WTC11 (cell line): ENCODE results near the gene GNA14. TPM values are rescaled to one million over a fixed set of nuclear protein-coding genes. Genes with fewer than 3 reads are reported as not detected.
"Not testable (repeated sequence)": the region's sequence is repeated elsewhere in the genome, so short reads cannot be mapped to it uniquely, and the experiment has no call there.

Experiments
- ATAC-seq: fragments of 200-7000 bp; cut with Tn5 transposase; 2 replicates; pipeline ENCODE4 v1.10.0; 2021; ENCODE audit warnings: mild to moderate bottlenecking, moderate library complexity
- CTCF ChIA-PET: fragments of 300-600 bp; sonication (Branson Sonifier 250); formaldehyde crosslinking; loops from one replicate; lab custom pipeline; 2021; ENCODE audit warnings: antibody characterized with exemption; lab: Charles Lee
- POLR2A ChIA-PET: fragments of 350-600 bp; sonication (Branson Sonifier 250); formaldehyde crosslinking; loops from one replicate; lab custom pipeline; 2021; ENCODE audit warnings: antibody characterized with exemption; lab: Charles Lee
- DNase-seq: peaks from one replicate; pipeline ENCODE4 v3.0.0; 2021; ENCODE audit warnings: low spot score
- H3K27ac Mint-ChIP-seq: 2 replicates; pipeline ENCODE4 v1.8.0; 2021; ENCODE audit warnings: mixed read lengths
- H3K27me3 Mint-ChIP-seq: 2 replicates; pipeline ENCODE4 v1.8.0; 2021; ENCODE audit warnings: low read depth, mild to moderate bottlenecking, moderate library complexity, mixed read lengths
- H3K36me3 Mint-ChIP-seq: 2 replicates; pipeline ENCODE4 v1.8.0; 2021; ENCODE audit warnings: mixed read lengths
- H3K4me1 Mint-ChIP-seq: 2 replicates; pipeline ENCODE4 v1.8.0; 2022; ENCODE audit warnings: mixed read lengths
- H3K4me3 Mint-ChIP-seq: 2 replicates; pipeline ENCODE4 v1.8.0; 2021; ENCODE audit warnings: mild to moderate bottlenecking, moderate library complexity, mixed read lengths
- H3K9me3 Mint-ChIP-seq: 2 replicates; pipeline ENCODE4 v1.8.0; 2021; ENCODE audit warnings: mixed read lengths
- GRHL2 ChIP-seq: fragments of 250-450 bp; sonication (Bioruptor Pico); IDR thresholded peaks from 2 replicates; pipeline ENCODE4 v1.8.0; 2022; ENCODE audit warnings: mild to moderate bottlenecking, moderate library complexity; ENCODE audit not compliant: insufficient replicate concordance, severe bottlenecking
- JAZF1 ChIP-seq: fragments of 250-450 bp; sonication (Bioruptor Pico); IDR thresholded peaks from 2 replicates; pipeline ENCODE4 v1.9.0; 2021; ENCODE audit warnings: moderate library complexity, mild to moderate bottlenecking, inconsistent platforms
- MXD4 ChIP-seq: fragments of 250-450 bp; sonication (Bioruptor Pico); IDR thresholded peaks from 2 replicates; pipeline ENCODE4 v1.8.0; 2021; ENCODE audit warnings: mild to moderate bottlenecking, moderate library complexity, borderline replicate concordance
- MYBL2 ChIP-seq: sonication (generic); formaldehyde crosslinking; IDR thresholded peaks from 2 replicates; pipeline ENCODE4 v1.8.1; 2023; ENCODE audit warnings: mild to moderate bottlenecking, moderate library complexity, missing genetic modification reagents
- NFATC4 ChIP-seq: fragments of 250-450 bp; sonication (Bioruptor Pico); IDR thresholded peaks from 2 replicates; pipeline ENCODE4 v1.9.0; 2021; ENCODE audit warnings: mild to moderate bottlenecking
- TCF7 ChIP-seq: sonication (generic); formaldehyde crosslinking; IDR thresholded peaks from 2 replicates; pipeline ENCODE4 v1.8.0; 2022; ENCODE audit warnings: mild to moderate bottlenecking, low read depth, missing genetic modification reagents, moderate library complexity
- ZBTB21 ChIP-seq: sonication (generic); formaldehyde crosslinking; IDR thresholded peaks from 2 replicates; pipeline ENCODE4 v1.8.1; 2023; ENCODE audit warnings: mild to moderate bottlenecking, missing genetic modification reagents, borderline replicate concordance
- ZNF232 ChIP-seq: sonication (generic); formaldehyde crosslinking; IDR thresholded peaks from 2 replicates; pipeline ENCODE4 v1.8.0; 2022; ENCODE audit warnings: mild to moderate bottlenecking, missing genetic modification reagents
- total RNA-seq: library from RNA; stranded (reverse); gene quantifications from 3 replicates; pipeline ENCODE4 v1.2.3, GENCODE V29; 2021
- TF ChIP-seq, protein P1 (sequence below): fragments of 250-450 bp; sonication (Bioruptor Pico); conservative IDR thresholded peaks from 2 replicates; pipeline ENCODE4 v1.9.0; 2021; ENCODE audit warnings: mild to moderate bottlenecking
- TF ChIP-seq, protein P2 (sequence below): fragments of 250-450 bp; sonication (Bioruptor Pico); IDR thresholded peaks from 2 replicates; pipeline ENCODE4 v1.8.0; 2021; ENCODE audit warnings: mild to moderate bottlenecking
- TF ChIP-seq, protein P3 (sequence below): sonication (generic); formaldehyde crosslinking; IDR thresholded peaks from 2 replicates; pipeline ENCODE4 v1.8.0; 2022; ENCODE audit warnings: mild to moderate bottlenecking, missing genetic modification reagents
- TF ChIP-seq, protein P4 (sequence below): sonication (generic); formaldehyde crosslinking; IDR thresholded peaks from 2 replicates; pipeline ENCODE4 v1.8.1; 2023; ENCODE audit warnings: mild to moderate bottlenecking, missing genetic modification reagents, moderate library complexity
- TF ChIP-seq, protein P5 (sequence below): sonication (generic); formaldehyde crosslinking; IDR thresholded peaks from 2 replicates; pipeline ENCODE4 v1.8.1; 2022; ENCODE audit warnings: mild to moderate bottlenecking, missing genetic modification reagents, moderate library complexity, borderline replicate concordance
- TF ChIP-seq, protein P6 (sequence below): sonication (generic); formaldehyde crosslinking; IDR thresholded peaks from 2 replicates; pipeline ENCODE4 v1.8.1; 2023; ENCODE audit warnings: mild to moderate bottlenecking, missing genetic modification reagents

Gene GNA14
- total RNA-seq, 1 experiment from 2014 or later = 26.7 TPM

DNA sequence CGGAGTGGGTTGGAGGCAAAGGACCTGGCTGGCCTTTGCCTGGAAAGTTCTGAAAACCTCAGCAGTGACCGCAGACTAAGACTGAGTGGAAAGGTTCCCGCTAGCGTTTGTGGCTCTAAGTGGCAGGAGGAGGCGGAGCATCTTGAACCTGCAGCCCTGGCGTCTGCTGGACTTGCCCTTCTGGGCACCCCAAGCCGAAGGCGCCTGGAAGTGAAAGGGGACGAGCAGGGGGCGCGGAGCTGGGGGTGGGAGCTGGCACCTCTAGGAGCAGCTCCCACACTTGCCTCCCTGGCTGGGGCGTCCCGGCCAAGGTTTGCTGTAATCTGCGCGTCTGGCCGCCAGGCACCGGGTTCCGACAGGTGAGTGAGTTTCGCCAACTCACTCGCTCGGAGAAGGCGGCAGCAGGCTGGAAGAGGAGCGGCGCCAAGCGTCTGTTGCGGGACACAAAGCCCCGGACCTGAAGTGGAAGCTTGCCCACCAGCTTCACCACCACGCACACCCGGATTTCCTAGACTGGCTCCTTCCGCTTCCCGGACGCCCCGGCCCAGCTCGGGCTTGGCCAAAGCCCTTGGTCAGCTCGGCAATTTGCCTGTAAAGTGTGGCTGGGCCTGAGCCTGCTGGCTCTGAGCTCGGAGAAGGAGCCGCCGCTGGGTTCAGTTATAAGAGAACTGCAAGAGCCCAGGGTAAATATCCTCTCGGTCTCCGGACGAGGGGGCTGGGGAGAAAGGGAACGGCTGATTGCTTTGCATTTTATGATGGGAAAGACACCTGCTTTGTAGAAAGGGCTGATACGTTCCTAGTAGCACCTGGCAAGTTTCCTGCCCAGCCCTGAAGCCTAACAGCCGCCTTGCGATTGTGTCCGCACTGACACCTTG lies at the start of gene GNA14 (continued):
- TF ChIP-seq, protein P1, sequence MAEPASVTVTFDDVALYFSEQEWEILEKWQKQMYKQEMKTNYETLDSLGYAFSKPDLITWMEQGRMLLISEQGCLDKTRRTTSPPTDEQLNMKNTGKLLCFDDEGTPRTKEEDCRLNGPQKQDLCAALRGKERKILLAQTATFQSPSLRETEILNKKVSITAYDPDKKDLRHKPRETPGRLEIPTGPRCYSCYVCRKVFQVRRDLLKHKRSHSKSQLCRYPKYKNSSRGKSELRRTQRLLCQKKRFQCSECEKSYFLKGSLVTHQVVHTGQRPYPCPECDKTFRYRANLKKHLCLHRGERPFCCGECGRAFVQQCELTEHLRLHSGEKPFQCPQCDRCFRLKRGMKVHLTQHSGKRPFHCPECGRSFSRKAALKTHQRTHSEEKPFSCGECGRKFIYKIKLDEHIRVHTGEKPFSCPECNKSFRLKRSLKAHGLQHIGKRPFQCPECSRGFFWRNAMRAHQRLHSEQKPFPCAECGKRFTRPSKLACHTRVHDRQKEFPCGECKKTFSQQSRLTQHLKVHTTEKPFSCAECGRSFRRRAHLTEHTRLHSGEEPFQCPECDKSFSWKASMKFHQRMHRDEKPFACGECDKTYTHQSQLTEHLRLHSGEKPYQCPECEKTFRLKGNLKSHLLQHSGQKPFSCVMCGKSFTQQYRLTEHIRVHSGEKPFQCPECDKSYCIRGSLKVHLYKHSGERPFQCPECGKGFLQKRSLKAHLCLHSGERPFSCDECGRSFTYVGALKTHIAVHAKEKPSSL = no peak
- no peak for TF ChIP-seq TCF7 (CRISPR knock-in tag)
- no peak for TF ChIP-seq GRHL2 (CRISPR knock-in tag)
- TF ChIP-seq MXD4 (CRISPR knock-in tag) = no peak
- TF ChIP-seq ZBTB21 (CRISPR knock-in tag) = no peak
- 0 out of 2 replicates have a peak, but pooled peaks have one; percentile 52 for TF ChIP-seq MYBL2 (CRISPR knock-in tag)
- TF ChIP-seq NFATC4 (CRISPR knock-in tag) = no peak
- no peak for TF ChIP-seq ZNF232 (CRISPR knock-in tag)
- TF ChIP-seq, protein P2, sequence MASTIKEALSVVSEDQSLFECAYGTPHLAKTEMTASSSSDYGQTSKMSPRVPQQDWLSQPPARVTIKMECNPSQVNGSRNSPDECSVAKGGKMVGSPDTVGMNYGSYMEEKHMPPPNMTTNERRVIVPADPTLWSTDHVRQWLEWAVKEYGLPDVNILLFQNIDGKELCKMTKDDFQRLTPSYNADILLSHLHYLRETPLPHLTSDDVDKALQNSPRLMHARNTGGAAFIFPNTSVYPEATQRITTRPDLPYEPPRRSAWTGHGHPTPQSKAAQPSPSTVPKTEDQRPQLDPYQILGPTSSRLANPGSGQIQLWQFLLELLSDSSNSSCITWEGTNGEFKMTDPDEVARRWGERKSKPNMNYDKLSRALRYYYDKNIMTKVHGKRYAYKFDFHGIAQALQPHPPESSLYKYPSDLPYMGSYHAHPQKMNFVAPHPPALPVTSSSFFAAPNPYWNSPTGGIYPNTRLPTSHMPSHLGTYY (CRISPR knock-in tag) = no peak

DNA sequence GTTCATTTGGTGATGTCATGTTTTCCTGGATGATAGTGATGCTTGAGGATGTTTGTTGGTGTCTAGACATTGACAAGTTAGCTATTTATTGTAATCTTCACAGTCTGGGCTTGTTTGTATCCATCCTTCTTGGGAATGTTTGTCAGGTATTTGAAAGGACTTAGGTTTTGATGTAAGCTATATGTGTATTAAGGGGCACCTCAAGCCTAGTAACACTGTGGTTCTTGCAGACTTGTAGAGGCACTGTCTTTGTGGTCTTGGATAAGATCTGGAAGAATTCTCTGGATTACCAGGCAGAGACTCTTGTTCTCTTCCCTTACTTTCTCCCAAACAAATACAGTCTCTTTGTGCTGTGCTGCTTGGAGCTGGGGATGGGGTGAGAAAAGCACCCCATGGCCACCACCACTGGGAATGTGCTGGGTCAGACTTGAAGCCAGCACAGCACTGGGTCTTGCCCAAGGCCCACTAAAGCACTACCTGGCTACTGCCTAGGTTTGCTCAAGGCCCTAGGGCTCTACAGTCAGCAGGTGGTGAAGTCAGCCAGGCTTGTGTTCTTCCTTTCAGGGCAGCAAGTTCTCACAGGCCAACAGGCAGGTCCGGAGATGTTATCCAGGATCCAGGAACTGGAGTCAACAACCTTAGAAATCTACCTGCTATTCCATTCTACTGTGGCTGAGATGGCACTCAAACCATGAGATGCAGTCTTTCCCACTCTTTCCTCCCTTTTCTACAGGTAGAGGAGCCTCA lies 49.3 kb upstream of the GNA14 start:
- ATAC-seq (no peak), DNase-seq (no peak)
- POLR2A ChIA-PET = no interaction called here
- Mint-ChIP-seq H3K9me3 (peaks cover 44% of the 10 kb centered on the region), H3K27ac (no peak overlapping the region), H3K36me3 (peaks cover 16% of the 10 kb centered on the region), H3K4me3 (no peak overlapping the region), H3K27me3 (no peaks in the 10 kb centered on the region; the same call in 1 of the 2 replicates), H3K4me1 (no peaks in the 10 kb centered on the region)
- TF ChIP-seq, protein P3, sequence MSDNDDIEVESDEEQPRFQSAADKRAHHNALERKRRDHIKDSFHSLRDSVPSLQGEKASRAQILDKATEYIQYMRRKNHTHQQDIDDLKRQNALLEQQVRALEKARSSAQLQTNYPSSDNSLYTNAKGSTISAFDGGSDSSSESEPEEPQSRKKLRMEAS = no peak
- TF ChIP-seq JAZF1 (CRISPR knock-in tag) = no peak
- TF ChIP-seq, protein P4, sequence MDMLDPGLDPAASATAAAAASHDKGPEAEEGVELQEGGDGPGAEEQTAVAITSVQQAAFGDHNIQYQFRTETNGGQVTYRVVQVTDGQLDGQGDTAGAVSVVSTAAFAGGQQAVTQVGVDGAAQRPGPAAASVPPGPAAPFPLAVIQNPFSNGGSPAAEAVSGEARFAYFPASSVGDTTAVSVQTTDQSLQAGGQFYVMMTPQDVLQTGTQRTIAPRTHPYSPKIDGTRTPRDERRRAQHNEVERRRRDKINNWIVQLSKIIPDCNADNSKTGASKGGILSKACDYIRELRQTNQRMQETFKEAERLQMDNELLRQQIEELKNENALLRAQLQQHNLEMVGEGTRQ (CRISPR knock-in tag) = no peak
- TF ChIP-seq, protein P5, sequence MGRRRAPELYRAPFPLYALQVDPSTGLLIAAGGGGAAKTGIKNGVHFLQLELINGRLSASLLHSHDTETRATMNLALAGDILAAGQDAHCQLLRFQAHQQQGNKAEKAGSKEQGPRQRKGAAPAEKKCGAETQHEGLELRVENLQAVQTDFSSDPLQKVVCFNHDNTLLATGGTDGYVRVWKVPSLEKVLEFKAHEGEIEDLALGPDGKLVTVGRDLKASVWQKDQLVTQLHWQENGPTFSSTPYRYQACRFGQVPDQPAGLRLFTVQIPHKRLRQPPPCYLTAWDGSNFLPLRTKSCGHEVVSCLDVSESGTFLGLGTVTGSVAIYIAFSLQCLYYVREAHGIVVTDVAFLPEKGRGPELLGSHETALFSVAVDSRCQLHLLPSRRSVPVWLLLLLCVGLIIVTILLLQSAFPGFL (CRISPR knock-in tag) = no peak
- TF ChIP-seq, protein P6, sequence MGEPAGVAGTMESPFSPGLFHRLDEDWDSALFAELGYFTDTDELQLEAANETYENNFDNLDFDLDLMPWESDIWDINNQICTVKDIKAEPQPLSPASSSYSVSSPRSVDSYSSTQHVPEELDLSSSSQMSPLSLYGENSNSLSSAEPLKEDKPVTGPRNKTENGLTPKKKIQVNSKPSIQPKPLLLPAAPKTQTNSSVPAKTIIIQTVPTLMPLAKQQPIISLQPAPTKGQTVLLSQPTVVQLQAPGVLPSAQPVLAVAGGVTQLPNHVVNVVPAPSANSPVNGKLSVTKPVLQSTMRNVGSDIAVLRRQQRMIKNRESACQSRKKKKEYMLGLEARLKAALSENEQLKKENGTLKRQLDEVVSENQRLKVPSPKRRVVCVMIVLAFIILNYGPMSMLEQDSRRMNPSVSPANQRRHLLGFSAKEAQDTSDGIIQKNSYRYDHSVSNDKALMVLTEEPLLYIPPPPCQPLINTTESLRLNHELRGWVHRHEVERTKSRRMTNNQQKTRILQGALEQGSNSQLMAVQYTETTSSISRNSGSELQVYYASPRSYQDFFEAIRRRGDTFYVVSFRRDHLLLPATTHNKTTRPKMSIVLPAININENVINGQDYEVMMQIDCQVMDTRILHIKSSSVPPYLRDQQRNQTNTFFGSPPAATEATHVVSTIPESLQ (CRISPR knock-in tag) = no peak
- CTCF ChIA-PET = no interaction called here

DNA sequence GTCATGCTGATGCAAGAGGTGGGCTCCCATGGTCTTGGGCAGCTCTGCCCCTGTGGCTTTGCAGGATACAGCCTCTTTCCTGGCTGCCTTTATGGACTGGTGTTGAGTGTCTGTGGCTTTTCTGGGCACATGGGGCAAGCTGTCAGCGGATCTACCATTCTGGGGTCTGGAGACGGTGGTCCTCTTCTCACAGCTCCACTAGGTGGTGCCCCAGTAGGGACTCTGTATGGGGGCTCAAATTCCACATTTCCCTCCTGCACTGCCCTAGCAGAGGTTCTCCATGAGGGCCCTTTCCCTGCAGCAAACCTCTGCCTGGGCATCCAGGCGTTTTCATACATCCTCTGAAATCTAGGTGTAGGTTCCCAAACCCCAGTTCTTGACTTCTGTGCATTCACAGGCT lies 42.6 kb upstream of the GNA14 start:
- H3K27me3 Mint-ChIP-seq, ATAC-seq, H3K4me1 Mint-ChIP-seq, H3K27ac Mint-ChIP-seq, DNase-seq, H3K4me3 Mint-ChIP-seq, POLR2A ChIA-PET: not testable (repeated sequence)
- CTCF ChIA-PET = interaction anchor here (0.9 to 1.6 kb wide), 4 partner anchors 17 to 440 kb away, joined by 3 to 4 read pairs (median 3); no protein-coding TSS in a partner anchor
- Mint-ChIP-seq H3K9me3 (peaks cover 62% of the 10 kb centered on the region), H3K36me3 (peaks cover 22% of the 10 kb centered on the region)

DNA sequence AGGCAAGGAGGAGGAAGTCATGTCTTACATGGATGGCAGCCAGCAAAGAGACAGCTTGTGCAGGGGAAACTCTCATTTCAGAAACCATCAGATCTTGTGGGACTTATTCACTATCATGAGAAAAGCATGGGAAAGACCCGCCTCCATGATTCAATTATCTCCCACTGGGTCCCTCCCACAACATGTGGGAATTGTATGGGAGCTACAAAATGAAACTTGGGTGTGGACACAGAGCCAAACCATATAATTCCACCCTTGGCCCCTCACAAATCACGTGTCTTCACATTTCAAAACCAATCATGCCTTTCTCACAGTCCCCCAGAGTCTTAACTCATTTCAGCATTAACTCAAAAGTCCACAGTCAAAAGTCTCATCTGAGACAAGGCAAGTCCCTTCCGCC lies 42.0 kb upstream of the GNA14 start:
- H3K9me3 Mint-ChIP-seq = peaks cover 57% of the 10 kb centered on the region
- DNase-seq, POLR2A ChIA-PET, H3K4me3 Mint-ChIP-seq, H3K4me1 Mint-ChIP-seq, ATAC-seq, H3K27me3 Mint-ChIP-seq, H3K27ac Mint-ChIP-seq: not testable (repeated sequence)
- CTCF ChIA-PET = interaction anchor here (0.9 to 1.6 kb wide), 4 partner anchors 16 to 440 kb away, joined by 3 to 4 read pairs (median 3); no protein-coding TSS in a partner anchor
- H3K36me3 Mint-ChIP-seq = peaks cover 22% of the 10 kb centered on the region

DNA sequence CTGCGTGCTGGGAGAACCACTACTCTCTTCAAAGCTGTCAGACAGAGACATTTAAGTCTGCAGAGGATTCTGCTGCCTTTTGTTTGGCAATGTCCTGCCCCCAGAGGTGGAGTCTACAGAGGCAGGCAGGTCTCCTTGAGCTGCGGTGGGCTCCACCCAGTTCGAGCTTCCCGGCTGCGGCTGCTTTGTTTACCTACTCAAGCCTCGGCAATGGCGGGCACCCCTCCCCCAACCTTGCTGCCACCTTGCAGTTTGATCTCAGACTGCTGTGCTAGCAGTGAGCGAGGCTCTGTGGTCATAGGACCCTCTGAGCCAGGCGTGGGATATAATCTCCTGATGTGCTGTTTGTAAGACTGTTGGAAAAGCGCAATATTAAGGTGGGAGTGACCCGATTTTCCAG lies 39.6 kb upstream of the GNA14 start:
- H3K4me1 Mint-ChIP-seq, ATAC-seq, H3K4me3 Mint-ChIP-seq, POLR2A ChIA-PET, DNase-seq, H3K27me3 Mint-ChIP-seq, H3K27ac Mint-ChIP-seq: not testable (repeated sequence)
- peaks cover 42% of the 10 kb centered on the region for H3K36me3 Mint-ChIP-seq
- peaks cover 63% of the 10 kb centered on the region for H3K9me3 Mint-ChIP-seq
- CTCF ChIA-PET = interaction anchor here (0.9 to 1.3 kb wide), 2 partner anchors 64 to 231 kb away, joined by 3 to 4 read pairs; no protein-coding TSS in a partner anchor
